Neuron (in vitro differentiated cells): ENCODE data around the gene SMYD3.
"Not testable (repeated sequence)": the region's sequence is repeated elsewhere in the genome, so short reads cannot be mapped to it uniquely, and the experiment has no call there.

Experiments
- H2AFZ ChIP-seq: one replicate; pipeline ENCODE4 v1.6.1; 2013; ENCODE audit warnings: low read depth, mild to moderate bottlenecking, inconsistent platforms, low read length, moderate library complexity
- H3K27me3 ChIP-seq: one replicate; pipeline ENCODE4 v1.6.1; 2013; ENCODE audit warnings: low read length; ENCODE audit not compliant: insufficient read depth
- H3K36me3 ChIP-seq: one replicate; pipeline ENCODE4 v1.6.1; 2013; ENCODE audit warnings: low read length; ENCODE audit not compliant: insufficient read depth
- H3K4me1 ChIP-seq: one replicate; pipeline ENCODE4 v1.6.1; 2013; ENCODE audit warnings: low read length; ENCODE audit not compliant: insufficient read depth
- H3K4me3 ChIP-seq: 2 replicates; pipeline ENCODE4 v1.5.1; 2013; ENCODE audit warnings: mild to moderate bottlenecking, low read length, moderate library complexity
- H3K9me3 ChIP-seq: one replicate; pipeline ENCODE4 v1.6.1; 2013; ENCODE audit warnings: low read length

Gene SMYD3

GRCh38 chr1:246377625-246378153, 129.4 kb downstream of the SMYD3 start:
- H3K27me3 ChIP-seq = no peaks in the 10 kb centered on the region
- H2AFZ ChIP-seq = no peak overlapping the region
- no peak overlapping the region for H3K4me3 ChIP-seq
- H3K9me3 ChIP-seq = no peaks in the 10 kb centered on the region
- no peaks in the 10 kb centered on the region for H3K36me3 ChIP-seq
- peaks cover 10% of the 10 kb centered on the region for H3K4me1 ChIP-seq

GRCh38 chr1:246373828-246374569, 133.1 kb downstream of the SMYD3 start:
- Histone ChIP-seq H3K27me3 (no peaks in the 10 kb centered on the region), H3K4me3 (no peak overlapping the region), H3K36me3 (no peaks in the 10 kb centered on the region), H3K4me1 (peaks cover 10% of the 10 kb centered on the region), H3K9me3 (no peaks in the 10 kb centered on the region), H2AFZ (no peak overlapping the region)

DNA sequence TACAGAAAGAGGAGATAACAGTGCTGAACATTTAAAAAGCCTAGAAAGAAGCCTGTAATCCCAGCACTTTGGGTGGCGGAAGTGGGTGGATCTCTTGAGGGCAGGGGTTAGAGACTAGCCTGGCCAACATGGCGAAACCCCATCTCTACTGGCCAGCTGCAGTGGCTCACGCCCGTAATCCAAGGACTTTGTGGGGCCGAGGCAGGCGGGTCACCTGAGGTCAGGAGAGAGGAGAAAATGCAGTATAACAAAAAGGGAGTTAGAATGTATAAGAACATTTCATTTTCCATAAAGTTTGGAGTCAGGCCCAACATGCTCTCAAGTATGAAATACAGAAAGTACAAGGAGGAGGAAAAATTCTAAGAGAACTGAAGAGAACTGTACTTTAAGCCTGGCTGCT, 134.5 kb downstream of the SMYD3 start:
- Histone ChIP-seq H3K9me3 (no peaks in the 10 kb centered on the region), H3K4me1 (peaks cover under 1% of the 10 kb centered on the region), H3K36me3 (no peaks in the 10 kb centered on the region), H3K4me3 (no peak overlapping the region), H2AFZ (no peak overlapping the region), H3K27me3 (no peaks in the 10 kb centered on the region)

DNA sequence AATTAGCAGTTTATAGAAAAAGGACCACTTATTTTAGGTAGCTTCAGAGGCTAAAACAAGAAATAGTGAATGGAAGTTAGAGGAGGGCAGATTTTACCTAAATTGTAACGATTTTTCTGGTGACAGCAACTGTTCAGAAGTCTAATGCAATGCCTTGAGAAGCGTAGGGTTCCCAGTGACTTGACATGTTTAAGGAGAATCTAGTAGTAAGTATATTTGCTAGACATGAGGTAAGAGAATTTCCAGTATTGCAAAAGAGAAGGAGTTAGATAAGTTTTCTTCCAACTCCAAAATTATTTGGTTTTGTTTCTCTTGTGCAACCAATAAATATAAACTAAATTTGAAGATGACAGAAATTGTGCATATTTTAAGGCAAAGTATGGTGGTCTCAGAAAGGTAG, 140.0 kb downstream of the SMYD3 start:
- Histone ChIP-seq H3K27me3 (no peaks in the 10 kb centered on the region), H2AFZ (no peak overlapping the region), H3K36me3 (no peaks in the 10 kb centered on the region), H3K4me3 (no peak overlapping the region), H3K4me1 (no peaks in the 10 kb centered on the region), H3K9me3 (no peaks in the 10 kb centered on the region)

GRCh38 chr1:246365708-246366107, 141.4 kb downstream of the SMYD3 start:
- no peak overlapping the region for H2AFZ ChIP-seq
- H3K4me3 ChIP-seq = no peak overlapping the region
- no peaks in the 10 kb centered on the region for H3K9me3 ChIP-seq
- no peaks in the 10 kb centered on the region for H3K4me1 ChIP-seq
- no peaks in the 10 kb centered on the region for H3K27me3 ChIP-seq
- H3K36me3 ChIP-seq = no peaks in the 10 kb centered on the region

GRCh38 chr1:246364415-246364941, 142.6 kb downstream of the SMYD3 start:
- Histone ChIP-seq H3K27me3 (no peaks in the 10 kb centered on the region), H3K9me3 (no peaks in the 10 kb centered on the region), H3K36me3 (no peaks in the 10 kb centered on the region), H2AFZ (no peak overlapping the region), H3K4me1 (no peaks in the 10 kb centered on the region), H3K4me3 (no peak overlapping the region)

DNA sequence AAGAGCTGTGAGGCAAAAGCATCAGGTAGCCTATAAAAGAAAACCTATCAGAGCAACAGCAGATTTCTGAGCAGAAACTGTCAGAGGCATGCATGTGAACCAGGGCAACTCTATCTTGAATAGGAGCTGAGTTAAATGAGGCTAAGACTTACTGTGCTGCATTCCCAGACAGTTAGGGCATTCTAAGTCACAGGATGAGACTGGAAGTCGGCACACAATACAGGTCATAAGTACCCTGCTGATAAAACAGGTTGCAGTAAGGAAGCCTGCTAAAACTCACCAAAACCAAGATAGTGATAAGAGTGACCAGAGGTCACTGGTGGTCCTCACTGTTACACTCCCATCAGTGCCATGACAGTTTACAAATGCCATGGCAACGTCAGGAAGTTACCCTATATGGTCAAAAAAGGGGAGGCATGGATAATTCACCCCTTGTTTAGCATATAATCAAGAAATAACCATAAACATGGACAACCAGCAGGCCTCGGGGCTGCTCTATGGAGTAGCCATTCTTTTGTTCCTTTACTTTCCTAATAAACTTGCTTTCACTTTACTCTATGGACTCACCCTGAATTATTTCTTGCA, 150.0 kb downstream of the SMYD3 start:
- H3K4me1 ChIP-seq, H3K9me3 ChIP-seq, H2AFZ ChIP-seq, H3K4me3 ChIP-seq, H3K27me3 ChIP-seq, H3K36me3 ChIP-seq: not testable (repeated sequence)

DNA sequence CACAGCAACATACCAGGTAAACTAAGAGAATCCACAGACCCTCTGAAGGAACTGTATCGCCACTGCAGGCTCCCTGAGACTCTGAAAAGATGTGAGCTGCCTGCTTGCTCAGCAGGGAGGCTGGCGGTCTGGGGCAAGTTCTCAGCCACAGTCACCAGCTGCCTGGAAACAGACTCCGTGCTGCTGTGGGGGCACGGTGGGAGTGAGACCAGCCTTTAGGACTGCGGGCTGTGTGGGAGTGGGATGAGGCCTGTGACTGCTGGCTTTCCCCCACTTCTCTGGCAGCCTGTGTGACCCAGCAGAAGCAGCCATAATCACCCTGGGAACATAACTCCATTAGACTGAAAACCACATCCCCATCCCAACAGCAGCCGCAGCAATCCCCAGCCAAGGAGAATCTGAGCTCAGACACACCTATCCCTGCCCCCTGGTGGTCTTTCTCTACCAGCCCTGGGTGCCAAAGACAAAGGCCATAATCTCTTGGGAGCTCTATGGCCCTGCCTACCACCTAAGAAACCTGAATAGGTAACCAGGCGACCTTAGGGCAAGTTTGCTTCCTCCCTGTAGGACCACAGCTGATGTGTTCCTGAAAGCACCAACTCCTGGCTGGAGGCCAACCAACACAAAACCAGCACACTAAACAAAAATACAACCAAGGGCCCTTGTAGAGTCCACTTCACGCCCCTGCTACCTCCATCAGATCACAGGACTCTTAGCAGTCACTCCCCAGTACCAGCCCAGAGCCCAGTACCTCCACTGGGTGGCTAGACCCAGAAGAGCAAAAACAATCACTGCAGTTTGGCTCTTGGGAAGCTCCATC, 151.5 kb downstream of the SMYD3 start:
- Histone ChIP-seq H2AFZ (no peak overlapping the region), H3K4me1 (no peaks in the 10 kb centered on the region), H3K9me3 (no peaks in the 10 kb centered on the region), H3K4me3 (no peak overlapping the region), H3K27me3 (no peaks in the 10 kb centered on the region), H3K36me3 (no peaks in the 10 kb centered on the region)

DNA sequence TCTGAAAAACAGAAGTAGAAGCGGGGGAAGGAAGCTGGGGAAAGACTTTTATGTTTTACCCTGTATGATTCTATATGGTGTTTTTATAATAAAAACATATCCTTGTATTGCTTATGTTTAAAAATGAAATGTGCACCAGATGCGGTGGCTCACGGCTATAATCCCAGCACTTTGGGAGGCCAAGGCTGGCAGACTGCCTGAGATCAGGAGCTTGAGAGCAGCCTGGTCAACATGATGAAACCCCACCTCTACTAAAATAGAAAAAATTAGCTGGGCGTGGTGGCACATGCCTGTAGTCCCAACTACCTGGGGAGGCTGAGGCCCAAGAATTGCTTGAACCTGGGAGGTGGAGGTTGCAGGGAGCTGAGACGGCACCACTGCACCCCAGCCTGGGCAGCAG, 155.4 kb downstream of the SMYD3 start:
- Histone ChIP-seq H3K27me3 (no peaks in the 10 kb centered on the region), H3K9me3 (no peaks in the 10 kb centered on the region), H2AFZ (no peak overlapping the region), H3K4me3 (no peak overlapping the region), H3K4me1 (no peaks in the 10 kb centered on the region), H3K36me3 (no peaks in the 10 kb centered on the region)

DNA sequence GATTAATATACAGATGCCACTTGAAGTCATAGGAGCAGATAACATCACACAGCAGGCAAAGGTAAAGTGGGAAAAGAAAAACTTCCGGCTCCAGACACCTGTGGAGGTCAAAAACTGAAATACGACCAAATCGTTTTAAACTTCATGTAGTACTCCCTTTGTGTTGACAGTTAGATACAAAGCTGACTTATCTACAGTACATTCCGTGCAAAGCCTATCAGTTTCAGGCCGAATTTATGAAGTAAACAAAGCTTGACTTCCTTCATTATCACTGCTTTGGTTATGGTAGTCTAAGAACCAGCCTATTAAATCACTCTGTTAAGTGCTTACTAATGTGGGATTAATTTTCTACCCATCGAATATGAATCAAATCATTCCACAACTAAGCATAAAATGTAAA, 156.3 kb downstream of the SMYD3 start:
- no peak overlapping the region for H2AFZ ChIP-seq
- H3K9me3 ChIP-seq = no peaks in the 10 kb centered on the region
- H3K4me3 ChIP-seq = no peak overlapping the region
- no peaks in the 10 kb centered on the region for H3K27me3 ChIP-seq
- H3K4me1 ChIP-seq = no peaks in the 10 kb centered on the region
- H3K36me3 ChIP-seq = no peaks in the 10 kb centered on the region

DNA sequence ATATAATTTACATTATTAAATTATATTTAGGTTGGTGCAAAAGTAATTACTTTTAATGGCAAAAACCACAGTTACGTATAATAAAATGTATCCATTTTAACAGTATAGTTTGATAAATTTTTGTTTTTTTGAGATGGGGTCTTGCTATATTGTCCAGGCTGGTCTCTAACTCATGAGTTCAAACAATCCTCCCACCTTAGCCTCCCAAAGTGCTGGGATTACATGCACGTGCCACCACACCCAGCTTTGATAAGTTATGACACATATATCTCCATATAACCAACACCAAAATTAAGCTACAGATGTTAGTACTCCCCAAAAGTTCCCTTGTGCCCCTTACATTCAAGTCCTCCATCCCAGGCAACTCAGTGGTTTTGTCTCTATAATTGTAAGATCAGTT, 163.1 kb downstream of the SMYD3 start:
- Histone ChIP-seq H3K4me3 (no peak overlapping the region), H3K27me3 (no peaks in the 10 kb centered on the region), H2AFZ (no peak overlapping the region), H3K36me3 (no peaks in the 10 kb centered on the region), H3K9me3 (peaks cover 2% of the 10 kb centered on the region), H3K4me1 (no peaks in the 10 kb centered on the region)

DNA sequence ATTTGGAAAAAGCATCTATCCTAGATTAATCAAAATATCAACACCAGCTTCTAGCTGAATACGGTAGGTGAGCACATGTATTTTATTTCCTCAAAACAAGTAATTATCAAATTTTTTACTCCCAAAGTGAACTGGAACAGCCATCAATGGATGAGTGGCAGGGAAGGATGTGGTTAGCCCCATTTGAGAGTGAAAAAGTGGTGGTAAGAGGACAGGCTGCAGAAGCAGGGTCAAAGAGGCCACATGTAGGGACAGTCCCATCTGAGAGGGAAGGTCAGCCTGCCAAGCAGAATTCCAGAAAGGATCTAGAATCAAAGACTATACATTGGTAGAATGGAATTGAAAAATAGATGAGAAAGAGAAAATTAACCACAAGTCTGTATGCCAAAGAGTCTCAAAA, 163.8 kb downstream of the SMYD3 start:
- Histone ChIP-seq H3K27me3 (no peaks in the 10 kb centered on the region), H3K9me3 (peaks cover 2% of the 10 kb centered on the region), H2AFZ (no peak overlapping the region), H3K4me3 (no peak overlapping the region), H3K4me1 (no peaks in the 10 kb centered on the region), H3K36me3 (no peaks in the 10 kb centered on the region)

DNA sequence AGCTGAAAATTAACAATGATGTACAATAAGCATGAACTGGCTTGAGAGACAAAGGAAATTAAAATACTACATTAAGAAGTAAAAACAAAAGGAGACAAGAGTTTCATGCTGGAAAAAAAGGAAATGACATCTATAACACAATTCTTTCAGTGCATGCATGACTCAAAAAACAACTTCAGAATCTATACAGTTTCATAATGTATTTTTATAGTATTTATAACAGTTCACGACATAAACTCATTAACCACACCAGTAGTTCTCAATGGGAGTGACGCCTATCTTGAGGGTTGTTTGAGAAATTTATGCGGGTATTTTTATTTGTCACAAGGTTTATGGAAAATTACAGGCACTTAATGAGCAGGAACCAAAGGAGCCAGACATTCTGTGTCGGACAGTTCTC, 168.5 kb downstream of the SMYD3 start:
- Histone ChIP-seq H3K36me3 (no peaks in the 10 kb centered on the region), H3K4me3 (no peak overlapping the region), H2AFZ (no peak overlapping the region), H3K9me3 (peaks cover 2% of the 10 kb centered on the region), H3K27me3 (no peaks in the 10 kb centered on the region), H3K4me1 (no peaks in the 10 kb centered on the region)
